ENCODE measurements around the gene PDXK. TPM values are rescaled to one million over a fixed set of nuclear protein-coding genes. Genes with fewer than 3 reads are reported as not detected.
A peak's percentile ranks its signal among the peaks of the same experiment; 100 is the strongest.
"Not testable (repeated sequence)": the region's sequence is repeated elsewhere in the genome, so short reads cannot be mapped to it uniquely, and the experiment has no call there.

PDXK gene
- total RNA-seq, 2 donors from 2014 or later: 90.9 to 105 TPM

- no peaks in the 10 kb centered on the region for H3K36me3 Mint-ChIP-seq (ENCODE audit: low read depth)
- no peak for TF ChIP-seq CTCF (conservative IDR thresholded peaks at IDR 0.05)
- no peak overlapping the region for H3K4me3 ChIP-seq (ENCODE audit: low read length)
- no peaks in the 10 kb centered on the region for H3K36me3 ChIP-seq (ENCODE audit: control insufficient read depth, insufficient read depth, low read length)
- H3K27me3 ChIP-seq (ENCODE audit: control insufficient read depth, insufficient read depth, low read length, poor library complexity, severe bottlenecking): no peaks in the 10 kb centered on the region
- H3K9me3 Mint-ChIP-seq: no peaks in the 10 kb centered on the region
- no peaks in the 10 kb centered on the region for H3K4me1 ChIP-seq (ENCODE audit: control insufficient read depth, insufficient read depth, low read length)
- no peak overlapping the region for H3K27ac ChIP-seq (ENCODE audit: low read depth, low read length)
- H3K9ac ChIP-seq (ENCODE audit: extremely low read depth, low read length, poor library complexity, severe bottlenecking): no peak overlapping the region
- DNase-seq: no peak
- H3K4me1 Mint-ChIP-seq: peaks cover 17% of the 10 kb centered on the region
- H3K9me3 ChIP-seq (ENCODE audit: control insufficient read depth, low read length): no peaks in the 10 kb centered on the region
- WGBS, 2 experiments (ENCODE audit: insufficient coverage in 1 of 2, insufficient read length in 1 of 2): 96% methylated on average over 9 of the region's 9 CpGs
- H3K27me3 Mint-ChIP-seq (ENCODE audit: insufficient read depth): no peaks in the 10 kb centered on the region
- H3K27ac Mint-ChIP-seq: no peak overlapping the region
- H3K4me3 Mint-ChIP-seq: no peak overlapping the region
Observed at GRCh38 chr21:43707462-43707861, 11.5 kb upstream of the PDXK start.

- DNase-seq: no peak
- no peak for TF ChIP-seq CTCF (conservative IDR thresholded peaks at IDR 0.05)
- 87 to 91% methylated on average over 12 to 13 of the region's 13 CpGs for WGBS, 2 experiments (ENCODE audit: insufficient coverage in 1 of 2, insufficient read length in 1 of 2)
- Histone ChIP-seq H3K4me3 (ENCODE audit: low read length) (no peak overlapping the region), H3K9me3 (ENCODE audit: control insufficient read depth, low read length) (no peaks in the 10 kb centered on the region), H3K9ac (ENCODE audit: extremely low read depth, low read length, poor library complexity, severe bottlenecking) (no peak overlapping the region), H3K4me1 (ENCODE audit: control insufficient read depth, insufficient read depth, low read length) (no peaks in the 10 kb centered on the region), H3K27me3 (ENCODE audit: control insufficient read depth, insufficient read depth, low read length, poor library complexity, severe bottlenecking) (no peaks in the 10 kb centered on the region), H3K36me3 (ENCODE audit: control insufficient read depth, insufficient read depth, low read length) (no peaks in the 10 kb centered on the region), H3K27ac (ENCODE audit: low read depth, low read length) (no peak overlapping the region)
- H3K27me3 Mint-ChIP-seq (ENCODE audit: insufficient read depth): no peaks in the 10 kb centered on the region
- no peak overlapping the region for H3K4me3 Mint-ChIP-seq
- no peaks in the 10 kb centered on the region for H3K9me3 Mint-ChIP-seq
- peaks cover 9% of the 10 kb centered on the region for H3K4me1 Mint-ChIP-seq
- no peak overlapping the region for H3K27ac Mint-ChIP-seq
- no peaks in the 10 kb centered on the region for H3K36me3 Mint-ChIP-seq (ENCODE audit: low read depth)
Observed at GRCh38 chr21:43708745-43709381, 10.1 kb upstream of the PDXK start.

- Histone ChIP-seq H3K27ac (ENCODE audit: low read depth, low read length) (no peak overlapping the region), H3K9ac (ENCODE audit: extremely low read depth, low read length, poor library complexity, severe bottlenecking) (no peak overlapping the region), H3K4me1 (ENCODE audit: control insufficient read depth, insufficient read depth, low read length) (no peaks in the 10 kb centered on the region), H3K36me3 (ENCODE audit: control insufficient read depth, insufficient read depth, low read length) (no peaks in the 10 kb centered on the region), H3K4me3 (ENCODE audit: low read length) (no peak overlapping the region), H3K9me3 (ENCODE audit: control insufficient read depth, low read length) (no peaks in the 10 kb centered on the region), H3K27me3 (ENCODE audit: control insufficient read depth, insufficient read depth, low read length, poor library complexity, severe bottlenecking) (no peaks in the 10 kb centered on the region)
- Mint-ChIP-seq H3K4me1 (peaks cover 9% of the 10 kb centered on the region), H3K27me3 (ENCODE audit: insufficient read depth) (peaks cover 19% of the 10 kb centered on the region), H3K36me3 (ENCODE audit: low read depth) (no peaks in the 10 kb centered on the region), H3K4me3 (no peak overlapping the region), H3K9me3 (no peaks in the 10 kb centered on the region), H3K27ac (peak overlapping the region; percentile 60)
- DNase-seq: peak; percentile 49
- TF ChIP-seq CTCF (conservative IDR thresholded peaks at IDR 0.05): no peak
- 80 to 82% methylated on average over 13 of the region's 13 CpGs for WGBS, 2 experiments (ENCODE audit: insufficient coverage in 1 of 2, insufficient read length in 1 of 2)
Observed at GRCh38 chr21:43712268-43712942, 6.5 kb upstream of the PDXK start.

DNA sequence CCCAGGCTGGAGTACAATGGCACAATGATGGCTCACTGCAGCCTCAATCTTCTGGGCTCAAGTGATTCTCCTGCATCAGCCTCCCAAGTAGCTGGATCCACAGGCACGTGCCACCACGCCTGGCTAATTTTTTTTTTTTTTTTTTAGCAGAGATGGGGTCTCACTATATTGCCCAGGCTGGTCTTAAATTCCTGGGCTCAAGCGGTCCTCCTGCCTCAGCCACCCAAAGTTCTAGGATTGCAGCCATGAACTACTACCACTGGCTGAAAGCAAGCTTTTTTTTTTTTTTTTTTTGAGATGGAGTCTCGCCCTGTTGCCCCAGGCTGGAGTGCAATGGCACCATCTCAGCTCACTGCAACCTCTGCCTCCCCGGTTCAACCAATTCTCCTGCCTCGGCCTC, 5.8 kb upstream of the PDXK start:
- not testable (repeated sequence) for H3K4me3 Mint-ChIP-seq; H3K9ac ChIP-seq (ENCODE audit: extremely low read depth, low read length, poor library complexity, severe bottlenecking); H3K4me1 ChIP-seq (ENCODE audit: control insufficient read depth, insufficient read depth, low read length); DNase-seq; H3K9me3 Mint-ChIP-seq; H3K36me3 ChIP-seq (ENCODE audit: control insufficient read depth, insufficient read depth, low read length); H3K4me1 Mint-ChIP-seq; H3K27ac Mint-ChIP-seq; H3K27me3 ChIP-seq (ENCODE audit: control insufficient read depth, insufficient read depth, low read length, poor library complexity, severe bottlenecking); H3K27ac ChIP-seq (ENCODE audit: low read depth, low read length); H3K36me3 Mint-ChIP-seq (ENCODE audit: low read depth); H3K9me3 ChIP-seq (ENCODE audit: control insufficient read depth, low read length); H3K4me3 ChIP-seq (ENCODE audit: low read length)
- peaks cover 23% of the 10 kb centered on the region for H3K27me3 Mint-ChIP-seq (ENCODE audit: insufficient read depth)
- WGBS, 2 experiments (ENCODE audit: insufficient coverage in 1 of 2, insufficient read length in 1 of 2): 94 to 96% methylated on average over 2 to 6 of the region's 6 CpGs

Measured in endodermal cell (in vitro differentiated cells).